Caco-2 (cell line): ENCODE results near the gene RPP25L. TPM values are rescaled to one million over a fixed set of nuclear protein-coding genes. Genes with fewer than 3 reads are reported as not detected.
A peak's percentile ranks its signal among the peaks of the same experiment; 100 is the strongest.

Experiments
- BruUV-seq: library from RNA; stranded (reverse); fragments of 400-500 nt; replicated peaks from 2 replicates; lab custom pipeline; 2021; lab: Mats Ljungman, UMichigan
- CTCF ChIA-PET: fragments of 300-600 bp; sonication (Branson Sonifier 250); formaldehyde crosslinking; loops from one replicate; lab custom pipeline; 2022; ENCODE audit warnings: antibody characterized with exemption; lab: Charles Lee
- POLR2A ChIA-PET: fragments of 300-600 bp; sonication (Branson Sonifier 250); formaldehyde crosslinking; loops from one replicate; lab custom pipeline; 2022; ENCODE audit warnings: antibody characterized with exemption; lab: Charles Lee
- DNase-seq, 2 experiments: peaks; one replicate each; pipeline versions ENCODE4 v3.0.0 to v3.0.0-alpha.2; 2020 to 2022
- H3K27me3 ChIP-seq: replicated peaks from 2 replicates; pipeline ENCODE4 v1.6.0; 2011; ENCODE audit warnings: low read length; ENCODE audit not compliant: control insufficient read depth, insufficient read depth
- H3K36me3 ChIP-seq: 2 replicates; pipeline ENCODE4 v1.5.1; 2011; ENCODE audit warnings: low read length; ENCODE audit not compliant: control insufficient read depth, insufficient read depth
- H3K4me1 ChIP-seq: fragments of 250-450 bp; sonication (Bioruptor Pico); 2 replicates; pipeline ENCODE4 v1.5.1; 2020; ENCODE audit warnings: mild to moderate bottlenecking
- H3K4me3 ChIP-seq: 2 replicates; pipeline ENCODE4 v1.5.1; 2011; ENCODE audit warnings: low read depth, mild to moderate bottlenecking, control low read depth, low read length
- H3K9me3 ChIP-seq: fragments of 250-450 bp; sonication (Bioruptor Pico); 2 replicates; pipeline ENCODE4 v1.5.1; 2020; ENCODE audit warnings: mild to moderate bottlenecking, moderate library complexity
- H3K27ac Mint-ChIP-seq: one replicate; pipeline ENCODE4 v1.8.0; 2022; ENCODE audit warnings: mixed read lengths; ENCODE audit not compliant: unreplicated experiment
- H3K27me3 Mint-ChIP-seq: one replicate; pipeline ENCODE4 v1.8.0; 2022; ENCODE audit warnings: mixed read lengths; ENCODE audit not compliant: insufficient read depth, unreplicated experiment
- H3K36me3 Mint-ChIP-seq: one replicate; pipeline ENCODE4 v1.8.0; 2022; ENCODE audit warnings: mild to moderate bottlenecking, mixed read lengths; ENCODE audit not compliant: insufficient read depth, unreplicated experiment
- H3K4me1 Mint-ChIP-seq: one replicate; pipeline ENCODE4 v1.8.0; 2022; ENCODE audit warnings: low read depth, mixed read lengths; ENCODE audit not compliant: unreplicated experiment
- H3K4me3 Mint-ChIP-seq: one replicate; pipeline ENCODE4 v1.8.0; 2022; ENCODE audit warnings: mild to moderate bottlenecking, moderate library complexity, mixed read lengths; ENCODE audit not compliant: unreplicated experiment
- H3K9me3 Mint-ChIP-seq: one replicate; pipeline ENCODE4 v1.8.0; 2022; ENCODE audit warnings: mixed read lengths; ENCODE audit not compliant: unreplicated experiment
- intact Hi-C: fragments of 100-400 bp; cut with micrococcal nuclease; formaldehyde crosslinking; loops from one replicate; pipeline ENCODE4 v1.10.0; 2022; ENCODE audit not compliant: unreplicated experiment
- total RNA-seq: library from RNA; stranded (reverse); gene quantifications from 2 replicates; pipeline ENCODE4 v1.2.3, GENCODE V29; 2022
- TF ChIP-seq, protein P1 (sequence below), 2 experiments: fragments of 200-600 bp in 1 of 2; IDR thresholded peaks; 1 replicate in 1 of 2; 2 replicates in 1 of 2; pipeline versions ENCODE4 v1.5.1 to v1.8.0; 2011 to 2022; ENCODE audit warnings: antibody characterized with exemption in 1 of 2, control low read depth in 1 of 2, inconsistent platforms in 1 of 2, low read depth in 1 of 2, low read length in 1 of 2, mild to moderate bottlenecking in 1 of 2, moderate library complexity in 1 of 2; ENCODE audit not compliant: insufficient read depth in 1 of 2, severe bottlenecking in 1 of 2, unreplicated experiment in 1 of 2

RPP25L gene
- total RNA-seq, 1 experiment from 2014 or later = 27.4 TPM

DNA sequence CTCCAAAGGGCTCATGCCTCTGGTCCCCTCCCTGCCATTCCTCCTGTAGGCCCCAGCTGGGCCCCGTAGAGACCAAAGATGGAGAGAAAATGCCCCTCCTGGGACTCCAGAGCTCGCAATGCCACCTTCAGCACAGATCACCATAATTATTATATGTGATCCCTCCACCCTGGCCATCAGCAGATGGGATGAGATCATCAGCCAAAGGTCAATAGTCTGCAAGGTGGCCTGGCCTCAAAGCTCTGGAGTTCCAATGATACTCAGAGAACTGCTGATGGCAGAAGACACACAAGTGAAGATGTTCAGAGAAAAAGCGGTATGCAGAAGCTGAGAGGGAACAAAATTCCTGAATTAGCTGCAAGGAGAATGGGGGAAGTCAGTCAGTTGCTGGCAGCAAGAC, 5.0 kb downstream of the RPP25L start:
- Mint-ChIP-seq H3K36me3 (peaks cover 4% of the 10 kb centered on the region), H3K4me1 (no peaks in the 10 kb centered on the region), H3K4me3 (no peak overlapping the region), H3K9me3 (no peaks in the 10 kb centered on the region), H3K27me3 (no peaks in the 10 kb centered on the region), H3K27ac (no peak overlapping the region)
- Histone ChIP-seq H3K4me1 (peaks cover 12% of the 10 kb centered on the region), H3K36me3 (no peaks in the 10 kb centered on the region; the same call in 1 of the 2 replicates), H3K9me3 (no peaks in the 10 kb centered on the region), H3K27me3 (no peaks in the 10 kb centered on the region), H3K4me3 (no peak overlapping the region)
- peak in 1 of 2 experiments; percentile 24 for DNase-seq
- BruUV-seq = no TSS peak
- CTCF ChIA-PET = interaction anchor here (1.0 to 1.9 kb wide), 3 partner anchors 15 to 203 kb away, joined by 4 to 5 read pairs (median 5); no protein-coding TSS in a partner anchor
- POLR2A ChIA-PET = no interaction called here
- TF ChIP-seq, protein P1, sequence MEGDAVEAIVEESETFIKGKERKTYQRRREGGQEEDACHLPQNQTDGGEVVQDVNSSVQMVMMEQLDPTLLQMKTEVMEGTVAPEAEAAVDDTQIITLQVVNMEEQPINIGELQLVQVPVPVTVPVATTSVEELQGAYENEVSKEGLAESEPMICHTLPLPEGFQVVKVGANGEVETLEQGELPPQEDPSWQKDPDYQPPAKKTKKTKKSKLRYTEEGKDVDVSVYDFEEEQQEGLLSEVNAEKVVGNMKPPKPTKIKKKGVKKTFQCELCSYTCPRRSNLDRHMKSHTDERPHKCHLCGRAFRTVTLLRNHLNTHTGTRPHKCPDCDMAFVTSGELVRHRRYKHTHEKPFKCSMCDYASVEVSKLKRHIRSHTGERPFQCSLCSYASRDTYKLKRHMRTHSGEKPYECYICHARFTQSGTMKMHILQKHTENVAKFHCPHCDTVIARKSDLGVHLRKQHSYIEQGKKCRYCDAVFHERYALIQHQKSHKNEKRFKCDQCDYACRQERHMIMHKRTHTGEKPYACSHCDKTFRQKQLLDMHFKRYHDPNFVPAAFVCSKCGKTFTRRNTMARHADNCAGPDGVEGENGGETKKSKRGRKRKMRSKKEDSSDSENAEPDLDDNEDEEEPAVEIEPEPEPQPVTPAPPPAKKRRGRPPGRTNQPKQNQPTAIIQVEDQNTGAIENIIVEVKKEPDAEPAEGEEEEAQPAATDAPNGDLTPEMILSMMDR (IDR thresholded peaks at IDR 0.05; ENCODE audit: insufficient read depth in 1 of 2, low read depth in 1 of 2, low read length in 1 of 2, severe bottlenecking in 1 of 2, unreplicated experiment in 1 of 2) = no peak
- intact Hi-C loops = no loop called here

DNA sequence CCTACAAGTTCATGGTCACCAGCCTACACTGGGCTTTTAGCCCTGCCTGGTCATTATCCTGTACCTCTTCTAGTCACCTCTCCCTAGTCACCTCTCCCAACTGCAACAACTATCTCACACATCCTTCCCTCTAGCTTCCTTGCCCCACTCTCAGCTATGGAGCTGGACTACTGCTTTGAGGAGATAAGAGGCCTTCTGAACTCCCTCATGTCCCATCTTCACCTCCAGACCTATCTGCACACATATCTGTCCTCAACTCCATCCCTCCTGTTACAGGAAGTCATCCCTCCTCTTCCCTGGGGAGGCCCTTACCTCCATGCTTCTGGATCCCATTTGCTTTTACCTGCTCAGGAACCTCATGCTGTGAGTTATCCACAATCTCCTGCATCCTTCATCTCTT, 5.7 kb downstream of the RPP25L start:
- Mint-ChIP-seq H3K27ac (no peak overlapping the region), H3K27me3 (peaks cover 3% of the 10 kb centered on the region), H3K4me1 (no peaks in the 10 kb centered on the region), H3K9me3 (no peaks in the 10 kb centered on the region), H3K4me3 (no peak overlapping the region), H3K36me3 (no peaks in the 10 kb centered on the region)
- no TSS peak for BruUV-seq
- intact Hi-C loops = no loop called here
- Histone ChIP-seq H3K4me3 (no peak overlapping the region), H3K36me3 (no peaks in the 10 kb centered on the region; the same call in 1 of the 2 replicates), H3K4me1 (peaks cover 12% of the 10 kb centered on the region), H3K27me3 (no peaks in the 10 kb centered on the region), H3K9me3 (no peaks in the 10 kb centered on the region)
- no peak for DNase-seq
- CTCF ChIA-PET = interaction anchor here (1.9 kb wide), 1 partner anchor 202 kb away, joined by 5 read pairs; no protein-coding TSS in a partner anchor
- TF ChIP-seq, protein P1 (IDR thresholded peaks at IDR 0.05; ENCODE audit: insufficient read depth in 1 of 2, low read depth in 1 of 2, low read length in 1 of 2, severe bottlenecking in 1 of 2, unreplicated experiment in 1 of 2) = no peak
- POLR2A ChIA-PET = no interaction called here

- no peaks in the 10 kb centered on the region for H3K9me3 Mint-ChIP-seq
- no peaks in the 10 kb centered on the region for H3K4me1 Mint-ChIP-seq
- ChIA-PET CTCF (interaction anchor here (0.6 to 1.2 kb wide), 19 partner anchors 11 to 240 kb away, joined by 3 to 14 read pairs (median 3); partner anchors contain the start of genes ENHO, GALT, MYORG and SIGMAR1), POLR2A (no interaction called here)
- no peaks in the 10 kb centered on the region for H3K36me3 Mint-ChIP-seq
- Histone ChIP-seq H3K36me3 (no peaks in the 10 kb centered on the region), H3K4me1 (peaks cover 12% of the 10 kb centered on the region), H3K27me3 (no peaks in the 10 kb centered on the region), H3K4me3 (no peak overlapping the region), H3K9me3 (no peaks in the 10 kb centered on the region)
- no peak overlapping the region for H3K27ac Mint-ChIP-seq
- H3K27me3 Mint-ChIP-seq = peaks cover 3% of the 10 kb centered on the region
- TF ChIP-seq, protein P1 (IDR thresholded peaks at IDR 0.05; ENCODE audit: insufficient read depth in 1 of 2, low read depth in 1 of 2, low read length in 1 of 2, severe bottlenecking in 1 of 2, unreplicated experiment in 1 of 2) = peak; percentile 79 to 95
- H3K4me3 Mint-ChIP-seq = no peak overlapping the region
- peak; percentile 81 to 86 for DNase-seq
- no TSS peak for BruUV-seq
- intact Hi-C loops = loop anchor here (1.0 to 2.0 kb wide), 6 partner anchors 55 to 351 kb away; no protein-coding TSS in a partner anchor
Observed at GRCh38 chr9:34603610-34604231, 8.2 kb downstream of the RPP25L start.
